DMS 273 treated with DMSO at 0.1 percent for 48 hours (cell line): ENCODE results near the gene MTOR.
"Not testable (repeated sequence)": the region's sequence is repeated elsewhere in the genome, so short reads cannot be mapped to it uniquely, and the experiment has no call there.

Source experiments
- DNase-seq: peaks from one replicate; lab custom pipeline; 2025; lab: John Stamatoyannopoulos, UW

The MTOR gene

DNA sequence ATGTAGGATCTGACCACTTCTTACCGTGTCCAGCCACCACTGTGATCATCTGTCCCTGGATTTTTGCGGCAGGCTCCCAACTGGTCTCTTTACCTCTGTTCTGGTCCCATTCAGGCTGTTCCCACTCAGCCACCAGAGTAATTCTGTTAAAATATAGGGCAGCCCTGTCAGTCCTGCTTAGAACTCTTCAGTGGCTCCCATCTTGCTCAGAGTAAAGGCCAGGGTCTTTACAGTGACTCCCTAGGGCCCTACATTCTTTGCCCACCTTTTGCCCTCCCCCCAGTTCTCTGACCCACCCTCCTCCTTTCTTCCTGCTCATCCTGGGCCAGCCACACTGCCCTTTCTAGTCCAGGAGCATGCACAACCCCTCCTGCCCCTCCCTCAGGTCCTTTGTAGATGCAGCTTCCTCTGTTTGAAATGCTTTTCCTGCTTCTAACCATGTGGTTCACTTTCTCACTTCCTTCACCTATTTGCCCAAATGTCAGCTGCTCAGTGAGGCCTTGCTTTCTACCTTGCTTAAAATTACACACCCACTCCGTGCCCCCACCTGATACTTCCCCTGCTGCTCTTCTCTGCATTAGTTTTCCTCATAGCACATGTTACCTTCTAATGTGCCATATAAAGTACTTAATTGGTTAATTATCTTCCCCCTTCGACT, 18.5 kb upstream of the MTOR start:
- no peak for DNase-seq

GRCh38 chr1:11279630-11280029, 17.3 kb upstream of the MTOR start:
- DNase-seq, result no peak

DNA sequence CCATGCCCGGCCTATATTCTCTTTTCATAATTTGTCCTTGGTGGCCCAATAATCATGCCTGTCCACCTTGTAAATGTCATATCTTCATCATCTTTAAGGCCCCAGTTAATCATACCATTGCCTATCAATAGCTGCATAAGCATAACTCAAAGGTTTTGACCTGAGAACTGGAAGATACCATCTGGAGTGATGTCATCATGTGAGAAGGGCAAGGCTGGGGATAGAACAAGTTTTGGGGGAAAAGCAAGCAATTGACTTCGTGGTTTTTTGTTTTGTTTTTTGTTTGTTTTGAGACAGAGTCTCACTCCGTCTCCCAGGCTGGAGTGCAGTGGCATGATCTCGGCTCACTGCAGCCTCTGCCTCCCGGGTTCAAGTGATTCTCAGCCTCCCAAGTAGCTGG, 16.8 kb upstream of the MTOR start:
- no peak for DNase-seq

- DNase-seq, result no peak
These were observed 11.4 kb upstream of the MTOR start for GRCh38 chr1:11273595-11274234.

DNA sequence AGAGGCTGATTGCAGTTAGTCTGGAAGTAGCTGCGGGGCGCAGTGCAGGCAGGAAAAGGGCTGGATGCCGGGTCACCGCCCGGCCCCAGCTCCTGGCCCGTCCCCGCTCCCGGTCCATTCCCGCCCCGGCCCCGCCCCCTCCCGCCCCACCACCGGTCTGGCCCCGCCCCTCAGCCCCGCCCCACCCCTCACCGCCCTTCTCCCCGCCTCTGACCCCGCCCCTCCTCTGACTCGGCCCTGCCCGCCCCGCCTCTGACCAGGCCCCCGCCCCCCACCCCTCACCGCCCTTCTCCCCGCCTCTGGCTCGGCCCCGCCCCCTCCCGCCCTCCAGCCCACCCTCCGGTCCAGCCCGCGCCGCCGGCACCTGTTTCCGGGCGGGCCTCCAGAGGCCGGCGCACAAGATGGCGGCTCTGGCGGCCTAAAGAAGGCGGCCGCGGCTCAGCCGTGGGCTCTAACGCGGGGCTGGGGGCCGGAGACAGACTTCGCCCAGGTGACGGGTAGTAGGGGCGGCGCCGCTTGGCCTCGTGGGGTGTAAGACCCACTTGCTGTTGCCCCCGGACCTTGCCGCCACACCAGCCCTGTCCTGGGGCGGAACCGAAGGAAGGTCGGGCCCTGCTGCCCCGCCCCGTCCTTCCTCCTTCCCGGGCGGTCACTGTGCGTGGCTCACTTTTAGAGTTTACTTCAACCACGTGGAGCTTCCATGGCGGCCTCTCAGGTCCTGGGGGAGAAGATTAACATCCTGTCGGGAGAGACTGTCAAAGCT, 10.7 kb upstream of the MTOR start, which contains the start of gene UBIAD1:
TSS of gene UBIAD1 (plus strand) at position 367 of the 763 bp plus-strand sequence. CDS start at position 701, 334 bp downstream.
- DNase-seq, result peak; percentile 77

DNA sequence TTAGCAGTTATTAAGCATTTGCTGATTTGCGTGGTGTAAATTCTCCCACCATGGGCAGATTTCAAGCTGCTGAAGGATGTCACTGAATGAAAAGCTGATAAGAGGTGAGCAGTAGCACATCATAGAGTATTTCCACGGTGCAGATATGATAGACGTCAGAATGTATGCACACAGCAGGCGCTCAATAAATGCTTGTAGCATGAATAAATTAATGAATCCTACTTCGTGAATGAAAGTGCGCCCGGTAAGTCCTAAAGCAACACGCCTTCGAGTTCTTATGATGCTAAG, 10.1 kb upstream of the MTOR start:
- DNase-seq, result no peak

DNA sequence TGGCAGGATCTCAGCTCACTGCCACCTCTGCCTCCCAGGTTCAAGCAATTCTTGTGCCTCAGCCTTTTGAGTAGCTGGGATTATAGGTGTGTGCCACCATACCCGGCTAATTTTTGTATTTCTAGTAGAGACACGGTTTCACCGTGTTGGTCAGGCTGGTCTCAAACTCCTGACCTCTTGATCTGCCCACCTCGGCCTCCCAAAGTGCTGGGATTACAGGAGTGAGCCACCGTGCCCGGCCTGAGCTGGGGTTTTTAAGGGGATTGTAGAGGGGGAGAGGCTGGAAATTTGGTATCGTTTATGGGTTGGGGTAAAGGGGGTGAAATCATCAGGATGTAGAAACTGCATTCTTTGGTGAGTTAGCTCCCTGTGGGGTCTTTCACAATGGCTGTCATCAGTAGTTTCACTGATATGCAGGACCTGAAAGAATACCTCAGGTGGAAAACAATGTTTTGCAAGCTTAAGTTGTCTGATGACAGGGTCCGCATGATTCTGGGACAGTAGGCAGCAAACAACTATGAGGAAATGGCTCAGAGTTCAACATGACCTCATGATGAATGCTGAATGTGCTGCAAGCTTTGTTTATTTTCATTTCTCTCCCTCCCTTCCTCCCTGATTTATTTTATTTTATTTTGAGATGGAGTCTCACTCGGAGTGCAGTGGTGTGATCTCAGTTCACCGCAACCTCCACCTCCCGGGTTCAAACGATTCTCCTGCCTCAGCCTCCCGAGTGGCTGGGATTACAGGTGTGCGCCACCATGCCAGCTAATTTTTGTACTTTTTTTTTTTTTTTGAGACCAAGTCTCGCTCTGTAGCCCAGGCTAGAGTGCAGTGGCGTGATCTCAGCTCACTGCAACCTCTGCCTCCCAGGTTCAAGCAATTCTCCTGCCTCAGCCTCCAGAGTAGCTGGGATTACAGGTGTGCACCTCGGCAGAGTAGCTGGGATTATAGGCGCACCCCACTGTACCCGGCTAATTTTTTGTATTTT, 5.3 kb upstream of the MTOR start:
- not testable (repeated sequence) for DNase-seq

DNA sequence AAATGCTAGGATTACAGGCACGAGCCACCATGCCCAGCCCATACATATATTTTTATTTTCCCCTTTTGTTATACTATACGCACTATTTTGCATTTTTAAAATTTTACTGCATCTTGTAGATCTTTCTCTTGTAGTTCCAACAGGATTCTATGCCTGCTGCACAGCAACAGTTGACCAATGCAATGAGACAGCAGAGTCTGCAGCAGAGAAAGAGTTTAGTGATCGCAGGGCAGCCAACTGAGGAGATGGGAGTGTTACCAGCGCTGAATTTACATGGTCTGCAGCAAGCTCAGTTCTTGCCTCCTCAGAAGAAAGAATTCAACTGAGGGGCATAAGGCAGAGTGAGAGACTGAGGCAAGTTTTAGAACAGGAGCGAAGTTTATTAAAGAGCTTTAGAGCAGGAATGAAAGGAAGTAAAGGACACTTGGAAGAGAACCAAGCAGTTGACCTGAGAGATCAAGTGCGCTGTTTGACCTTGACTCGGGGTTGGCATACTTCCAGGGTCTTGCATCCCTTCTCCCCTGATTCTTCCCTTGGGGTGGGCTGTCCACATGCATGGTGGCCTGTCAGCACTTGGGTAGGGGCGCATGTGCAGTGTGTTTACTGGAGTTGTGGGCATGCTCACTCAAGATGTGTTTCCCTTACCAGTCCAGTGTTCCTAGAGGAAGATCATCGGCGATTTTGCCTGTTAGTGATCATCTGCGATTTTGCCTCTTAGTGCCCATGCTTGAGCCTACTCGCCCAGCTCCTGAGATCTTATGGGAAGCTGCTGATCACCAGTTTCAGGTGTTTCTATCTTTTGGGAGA, 4.1 kb upstream of the MTOR start:
- DNase-seq, result no peak

DNA sequence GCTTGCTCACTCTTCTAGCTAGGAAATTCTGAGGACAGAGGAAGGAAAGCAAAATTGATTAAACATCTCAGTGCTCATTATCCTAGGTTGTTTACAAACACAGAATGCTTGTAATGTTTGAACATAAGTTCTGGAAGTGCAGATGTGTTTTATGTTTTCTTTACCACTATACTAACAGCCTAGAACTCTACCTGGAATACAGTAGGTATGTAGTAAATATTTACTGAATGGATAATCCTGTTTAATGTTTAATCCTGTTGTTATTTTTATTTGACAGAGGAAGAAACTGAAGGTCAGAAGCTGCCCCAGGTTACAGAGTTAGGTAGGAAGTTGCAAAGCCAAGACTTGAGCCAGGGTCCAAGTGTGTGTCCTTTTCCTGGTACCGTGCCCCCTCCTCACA, 6.1 kb downstream of the MTOR start:
- DNase-seq, result no peak

- DNase-seq, result no peak
These were observed 9.1 kb downstream of the MTOR start for GRCh38 chr1:11253226-11253625.

- DNase-seq, result no peak
These were observed 9.8 kb downstream of the MTOR start for GRCh38 chr1:11252538-11252937.

DNA sequence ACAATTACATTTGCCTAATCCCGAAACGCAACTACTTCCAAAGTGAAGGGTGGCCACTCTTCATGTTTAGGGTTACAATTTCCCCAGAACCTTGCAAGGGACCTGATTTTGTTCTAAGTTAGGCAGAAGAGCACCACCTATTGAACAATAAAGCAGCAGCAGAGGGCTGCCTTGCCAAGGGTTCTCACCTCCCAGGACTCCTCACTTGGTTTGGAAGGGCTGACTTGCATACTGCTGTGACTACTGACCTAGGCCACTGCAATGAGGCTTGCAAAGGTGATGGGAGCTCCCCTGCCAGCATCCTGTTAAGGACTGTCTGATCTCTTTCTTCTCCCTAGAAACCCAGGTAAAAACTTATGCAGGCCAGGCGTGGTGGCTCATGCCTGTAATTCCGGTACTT, 14.2 kb downstream of the MTOR start:
- DNase-seq, result no peak

DNA sequence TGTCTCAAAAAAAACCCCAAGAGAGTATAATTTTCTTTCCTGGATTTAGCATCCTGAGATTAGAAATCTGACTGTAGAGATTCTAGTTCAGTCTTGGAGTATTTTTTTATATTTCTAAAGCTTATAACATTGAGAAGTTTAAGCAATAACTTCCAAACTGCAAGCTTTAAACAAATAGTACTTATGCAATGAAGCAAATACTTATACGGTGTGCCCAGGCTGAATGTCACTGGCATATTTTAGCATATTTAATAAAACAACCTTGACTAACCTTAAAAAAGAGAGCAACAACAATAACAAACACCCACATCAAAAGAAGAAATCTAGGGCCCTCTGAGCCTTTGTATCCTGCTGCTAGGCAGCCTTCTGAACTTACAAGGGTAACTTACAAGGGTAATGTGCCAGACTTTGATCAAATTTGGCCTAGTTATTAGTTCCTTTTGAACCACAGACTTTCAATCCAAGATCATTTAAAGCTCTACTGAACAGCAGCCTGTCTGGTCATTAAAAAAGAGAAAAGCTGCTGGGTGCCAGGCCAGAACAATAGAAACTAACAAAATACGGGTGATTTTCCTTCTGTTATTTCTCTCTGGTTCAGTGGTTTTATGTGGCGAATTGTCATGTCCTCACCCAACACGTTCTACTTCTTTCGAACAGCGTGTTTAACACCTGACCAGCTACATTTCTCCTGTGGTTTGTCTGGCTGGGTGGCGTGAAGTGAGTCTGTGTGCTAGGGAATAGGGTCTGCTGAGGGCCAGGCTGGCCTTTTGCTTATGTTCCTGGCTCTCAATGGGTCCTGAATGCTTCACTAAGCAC, 16.2 kb downstream of the MTOR start:
- no peak for DNase-seq

DNA sequence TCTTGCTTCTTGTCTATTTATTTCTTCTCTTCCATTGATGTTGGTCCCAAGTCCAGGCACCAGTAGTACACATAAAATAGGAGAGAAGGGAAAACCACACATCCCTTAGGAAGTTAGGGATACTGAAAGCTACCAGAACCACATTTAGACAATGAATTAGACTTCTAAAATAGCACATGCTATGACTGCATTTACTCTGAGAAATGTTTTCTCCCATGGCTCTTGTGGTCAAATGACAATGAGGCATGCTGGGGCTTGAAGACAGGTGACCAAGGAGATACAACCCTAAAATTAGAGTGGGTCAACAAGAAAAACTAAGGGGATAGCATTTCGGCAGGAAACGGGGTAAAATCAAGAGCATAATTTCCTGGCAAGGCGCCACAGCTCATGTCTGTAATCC, 17.1 kb downstream of the MTOR start:
- DNase-seq, result no peak

DNA sequence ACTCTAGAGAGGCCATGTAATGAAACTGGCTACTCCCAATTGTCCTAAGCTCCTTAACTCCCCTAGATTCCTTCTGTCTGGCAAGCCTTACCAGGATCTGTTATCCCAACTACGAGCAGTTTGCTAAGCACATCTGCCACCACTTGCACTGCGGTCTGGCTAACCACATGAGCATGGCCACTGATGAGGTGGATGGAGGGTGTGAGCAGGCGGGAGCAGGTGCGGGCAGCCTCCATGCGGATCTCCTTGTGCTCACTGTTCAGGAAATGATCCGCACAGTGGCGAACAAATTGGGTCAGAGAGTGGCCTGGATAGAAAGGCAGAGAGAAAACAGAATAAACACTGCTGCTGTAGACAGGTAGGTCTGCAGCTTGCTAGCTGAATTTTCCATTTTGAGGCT, 24.0 kb downstream of the MTOR start:
- no peak for DNase-seq

DNA sequence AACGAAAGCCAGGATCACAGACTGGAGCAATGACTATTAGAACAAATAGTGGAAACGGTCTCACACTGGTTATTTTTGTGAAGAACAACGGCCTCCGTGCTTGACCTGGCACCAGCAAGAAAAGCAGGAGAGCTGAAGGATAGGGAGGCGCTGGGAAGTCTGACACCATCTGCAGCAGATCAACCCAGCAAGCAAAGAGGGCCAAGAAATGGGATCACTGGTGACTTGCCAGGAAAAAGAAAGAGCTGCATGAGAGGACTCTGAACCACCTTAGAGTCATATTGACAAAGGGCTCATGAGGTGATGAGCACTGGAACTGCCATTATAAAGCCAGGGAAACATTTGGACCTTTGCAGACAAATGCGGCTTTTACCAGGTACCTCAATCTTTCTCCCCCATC, 25.0 kb downstream of the MTOR start:
- no peak for DNase-seq

- DNase-seq, result no peak
These were observed 29.1 kb downstream of the MTOR start for GRCh38 chr1:11233208-11233607.

- DNase-seq, result no peak
These were observed 33.1 kb downstream of the MTOR start for GRCh38 chr1:11229203-11229602.

DNA sequence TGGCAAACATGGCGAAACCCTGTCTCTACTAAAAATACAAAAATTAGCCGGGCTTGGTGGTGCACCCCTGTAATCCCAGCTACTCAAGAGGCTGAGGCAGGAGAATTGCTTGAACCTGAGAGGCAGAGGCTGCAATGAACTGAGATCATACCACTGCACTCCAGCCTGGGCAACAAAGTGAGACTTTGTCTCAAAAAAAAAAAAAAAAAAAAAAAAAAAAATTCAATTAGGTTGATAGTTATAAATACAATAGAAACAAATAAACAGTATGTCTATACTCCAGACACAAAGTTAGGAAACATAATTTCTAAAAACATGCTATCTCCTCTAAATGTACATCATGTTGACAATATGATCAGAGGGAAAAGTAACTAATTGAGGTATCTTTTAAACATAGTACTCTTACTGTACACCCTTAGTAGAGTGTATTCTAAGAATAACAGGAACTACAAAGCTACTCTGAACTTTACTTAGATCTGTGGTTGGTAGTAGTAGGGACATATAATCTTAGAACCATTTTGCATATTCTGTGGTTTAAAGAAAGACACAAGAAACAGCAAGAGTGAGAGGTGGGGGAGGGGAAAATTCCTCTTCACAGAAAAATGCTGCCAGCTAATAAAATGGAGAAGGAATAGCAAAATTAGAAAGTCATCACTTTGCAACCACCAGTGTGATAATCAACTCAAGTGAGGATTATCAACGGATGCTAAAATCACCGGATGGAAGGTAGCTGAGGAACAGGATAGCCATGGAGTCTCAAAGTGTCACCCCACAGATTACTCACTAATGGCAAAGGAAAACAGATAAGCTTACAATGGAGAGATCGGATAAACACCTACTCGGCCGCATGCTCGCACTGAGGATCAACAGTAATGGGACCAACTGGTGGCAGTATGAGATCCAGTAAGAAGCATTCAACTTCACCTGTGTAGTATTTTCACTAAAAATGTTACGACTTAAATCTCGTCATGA, 35.0 kb downstream of the MTOR start:
- no peak for DNase-seq
